HCT116 (cell line): Measurements from ENCODE around the gene RPLP1. TPM values are rescaled to one million over a fixed set of nuclear protein-coding genes. Genes with fewer than 3 reads are reported as not detected.

ENCODE experiments used
- ATAC-seq: fragments of 200-7000 bp; cut with Tn5 transposase; 2 replicates; pipeline ENCODE4 v1.9.1; 2020; ENCODE audit warnings: mild to moderate bottlenecking, moderate library complexity
- Bru-seq: library from RNA; stranded (reverse); fragments of 400-500 nt; gene quantifications from one replicate; lab custom pipeline; 2021; lab: Mats Ljungman, UMichigan
- BruChase-seq, 2 experiments: library from RNA; stranded (reverse); fragments of 400-500 nt; gene quantifications; one replicate each; lab custom pipeline; 2021; lab: Mats Ljungman, UMichigan
- BruUV-seq: library from RNA; stranded (reverse); fragments of 400-500 nt; replicated peaks from 2 replicates; lab custom pipeline; 2021; lab: Mats Ljungman, UMichigan
- CTCF ChIA-PET: fragments of 300-600 bp; sonication (Branson Sonifier 250); formaldehyde crosslinking; loops from one replicate; lab custom pipeline; 2021; ENCODE audit warnings: antibody characterized with exemption; lab: Charles Lee
- POLR2A ChIA-PET: fragments of 300-600, 350-600 bp; sonication (Branson Sonifier 250); formaldehyde crosslinking; loops from one replicate; lab custom pipeline; 2021; ENCODE audit warnings: antibody characterized with exemption; lab: Charles Lee
- RAD21 ChIA-PET, 2 experiments: fragments of 300-600 bp; sonication (Branson Sonifier 250); formaldehyde crosslinking; loops; one replicate each; lab custom pipeline; 2023; ENCODE audit warnings: low total read pairs in 2 of 2; ENCODE audit not compliant: uncharacterized antibody in 2 of 2, unreplicated experiment in 2 of 2, low non-redundant PET in 1 of 2; lab: Charles Lee
- DNase-seq: peaks from one replicate; pipeline ENCODE4 v3.0.0-alpha.2; 2010; ENCODE audit warnings: low read depth, low spot score
- H2AFZ ChIP-seq: fragments of 200-600 bp; shearing (Covaris generic), sonication (generic); 2 replicates; pipeline ENCODE4 v1.6.1; 2017; ENCODE audit warnings: low read depth, mixed run types, mixed read lengths, antibody characterized with exemption, low read length; ENCODE audit not compliant: poor library complexity, severe bottlenecking
- H3K27ac ChIP-seq: 2 replicates; pipeline ENCODE4 v1.5.1; 2012; ENCODE audit warnings: low read depth, low read length
- H3K27me3 ChIP-seq: fragments of 200-600 bp; sonication (generic); 2 replicates; pipeline ENCODE4 v1.6.1; 2016; ENCODE audit warnings: mixed run types, low read length, mixed read lengths; ENCODE audit not compliant: insufficient read depth
- H3K36me3 ChIP-seq, 2 experiments: fragments of 200-500 bp in 1 of 2; fragments of 200-600 bp in 1 of 2; sonication (Bioruptor generic) in 1 of 2; sonication (generic) in 1 of 2; 2 replicates each; pipeline versions ENCODE4 v1.5.1 to v1.6.1; 2014 to 2016; ENCODE audit warnings: low read length in 2 of 2, inconsistent platforms in 1 of 2, mixed read lengths in 1 of 2, mixed run types in 1 of 2; ENCODE audit not compliant: insufficient read depth in 2 of 2, control insufficient read depth in 1 of 2
- H3K4me1 ChIP-seq, 2 experiments: fragments of 200-600 bp in 1 of 2; sonication (generic) in 1 of 2; 2 replicates each; pipeline versions ENCODE4 v1.5.1 to v1.6.1; 2012 to 2017; ENCODE audit warnings: low read length in 2 of 2, inconsistent platforms in 1 of 2, mild to moderate bottlenecking in 1 of 2, mixed read lengths in 1 of 2, mixed run types in 1 of 2, moderate library complexity in 1 of 2; ENCODE audit not compliant: insufficient read depth in 2 of 2, control insufficient read depth in 1 of 2
- H3K4me2 ChIP-seq: fragments of 200-600 bp; sonication (generic); 2 replicates; pipeline ENCODE4 v1.6.1; 2017; ENCODE audit warnings: mixed run types, low read length, mixed read lengths
- H3K4me3 ChIP-seq, 2 experiments: fragments of 200-600 bp in 1 of 2; sonication (generic) in 1 of 2; replicated peaks in 1 of 2; 2 replicates each; pipeline ENCODE4 v1.5.1; 2011 to 2016; ENCODE audit warnings: low read length in 2 of 2, control low read depth in 1 of 2, low read depth in 1 of 2, mild to moderate bottlenecking in 1 of 2, mixed read lengths in 1 of 2, mixed run types in 1 of 2
- H3K79me2 ChIP-seq: fragments of 200-600 bp; sonication (generic); 2 replicates; pipeline ENCODE4 v1.6.1; 2017; ENCODE audit warnings: mild to moderate bottlenecking, mixed run types, low read length, moderate library complexity, mixed read lengths; ENCODE audit not compliant: insufficient read depth
- H3K9ac ChIP-seq: fragments of 200-600 bp; sonication (generic); 2 replicates; pipeline ENCODE4 v1.6.1; 2016; ENCODE audit warnings: low read length, mixed read lengths
- H3K9me2 ChIP-seq: fragments of 200-600 bp; sonication (generic), shearing (Covaris generic); 2 replicates; pipeline ENCODE4 v1.6.1; 2017; ENCODE audit warnings: mixed run types, mild to moderate bottlenecking, moderate library complexity; ENCODE audit not compliant: insufficient read depth
- H3K9me3 ChIP-seq, 2 experiments: fragments of 200-500 bp in 1 of 2; fragments of 200-600 bp in 1 of 2; sonication (Bioruptor generic) in 1 of 2; sonication (generic) in 1 of 2; 2 replicates each; pipeline ENCODE4 v1.6.1; 2014 to 2017; ENCODE audit warnings: low read length in 2 of 2, mixed read lengths in 2 of 2, inconsistent platforms in 1 of 2, low read depth in 1 of 2, mild to moderate bottlenecking in 1 of 2, mixed run types in 1 of 2, moderate library complexity in 1 of 2; ENCODE audit not compliant: control insufficient read depth in 1 of 2, insufficient read depth in 1 of 2
- H4K20me1 ChIP-seq: fragments of 200-600 bp; sonication (generic), shearing (Covaris generic); 2 replicates; pipeline ENCODE4 v1.6.1; 2017; ENCODE audit warnings: mixed run types, mild to moderate bottlenecking, moderate library complexity; ENCODE audit not compliant: insufficient read depth
- ATF3 ChIP-seq: IDR thresholded peaks from 2 replicates; pipeline ENCODE4 v1.6.1; 2012
- CBX3 ChIP-seq: IDR thresholded peaks from 2 replicates; pipeline ENCODE4 v1.6.1; 2012; ENCODE audit warnings: low read depth
- CEBPB ChIP-seq: IDR thresholded peaks from 2 replicates; pipeline ENCODE4 v1.6.1; 2012; ENCODE audit warnings: low read depth
- CTCF ChIP-seq, 3 experiments: fragments of 200-600 bp in 1 of 3; sonication (generic) in 1 of 3; IDR thresholded peaks in 2 of 3; conservative IDR thresholded peaks in 1 of 3; 2 replicates each; pipeline ENCODE4 v1.5.1; 2012 to 2017; ENCODE audit warnings: low read depth in 2 of 3, low read length in 2 of 3, antibody characterized with exemption in 1 of 3, borderline replicate concordance in 1 of 3, control low read depth in 1 of 3, mild to moderate bottlenecking in 1 of 3, mixed read lengths in 1 of 3, mixed run types in 1 of 3, moderate library complexity in 1 of 3; ENCODE audit not compliant: insufficient read depth in 1 of 3
- EGR1 ChIP-seq: IDR thresholded peaks from 2 replicates; pipeline ENCODE4 v1.6.1; 2012; ENCODE audit warnings: low read depth
- ELF1 ChIP-seq: IDR thresholded peaks from 2 replicates; pipeline ENCODE4 v1.6.1; 2012; ENCODE audit warnings: low read depth, borderline replicate concordance
- EZH2 ChIP-seq: fragments of 200-600 bp; sonication (generic); IDR thresholded peaks from 2 replicates; pipeline ENCODE4 v1.6.1; 2017; ENCODE audit warnings: antibody characterized with exemption, mixed run types
- EZH2phosphoT487 ChIP-seq: fragments of 200-600 bp; IDR thresholded peaks from 2 replicates; pipeline ENCODE4 v1.6.1; 2018; ENCODE audit warnings: antibody characterized with exemption, borderline replicate concordance
- POLR2A ChIP-seq: IDR thresholded peaks from 2 replicates; pipeline ENCODE4 v1.7.0; 2011; ENCODE audit warnings: borderline replicate concordance; ENCODE audit not compliant: insufficient read depth, insufficient read length; ENCODE audit errors: extremely low read depth
- POLR2AphosphoS5 ChIP-seq: IDR thresholded peaks from 2 replicates; pipeline ENCODE4 v1.6.1; 2011; ENCODE audit warnings: mild to moderate bottlenecking, low read depth, low read length, moderate library complexity
- RAD21 ChIP-seq: IDR thresholded peaks from 2 replicates; pipeline ENCODE4 v1.6.1; 2012; ENCODE audit warnings: low read depth, mild to moderate bottlenecking
- SIN3A ChIP-seq: IDR thresholded peaks from 2 replicates; pipeline ENCODE4 v1.6.1; 2012; ENCODE audit warnings: low read depth
- SP1 ChIP-seq: IDR thresholded peaks from 2 replicates; pipeline ENCODE4 v1.6.1; 2012; ENCODE audit warnings: low read depth
- YY1 ChIP-seq: IDR thresholded peaks from 2 replicates; pipeline ENCODE4 v1.6.1; 2011; ENCODE audit warnings: low read length, low read depth, moderate library complexity, mild to moderate bottlenecking; ENCODE audit not compliant: insufficient replicate concordance; ENCODE audit errors: extremely low read depth
- ZBTB33 ChIP-seq: IDR thresholded peaks from 2 replicates; pipeline ENCODE4 v1.6.1; 2011; ENCODE audit warnings: mild to moderate bottlenecking, low read length, moderate library complexity; ENCODE audit not compliant: insufficient replicate concordance; ENCODE audit errors: extremely low read depth
- ZFX ChIP-seq: fragments of 450-650 bp; IDR thresholded peaks from 2 replicates; pipeline ENCODE4 v1.6.1; 2017
- ZNF274 ChIP-seq: fragments of 200-500 bp; sonication (Bioruptor generic); IDR thresholded peaks from 2 replicates; pipeline ENCODE4 v1.6.1; 2014; ENCODE audit warnings: mild to moderate bottlenecking, low read depth, low read length, inconsistent platforms
- intact Hi-C: fragments of 100-400 bp; cut with micrococcal nuclease; formaldehyde crosslinking; loops from 2 replicates; pipeline ENCODE4 v1.10.0; 2022
- long read RNA-seq: library from polyadenylated mRNA; unstranded; transcript quantifications from one replicate; pipeline ENCODE4 v2.0.0, GENCODE V29; 2021; ENCODE audit not compliant: unreplicated experiment
- polyA plus RNA-seq: library from polyadenylated mRNA; unstranded; fragments of >200 nt; gene quantifications from 2 replicates; pipeline ENCODE4 v1.2.1, GENCODE V29; 2012; ENCODE audit warnings: missing spikeins
- total RNA-seq: library from RNA; stranded (reverse); gene quantifications from one replicate; pipeline ENCODE4 v1.2.1, GENCODE V29; 2021; ENCODE audit not compliant: unreplicated experiment
- TF ChIP-seq, protein P1 (sequence below): IDR thresholded peaks from 2 replicates; pipeline ENCODE4 v1.6.1; 2012

RPLP1 gene
- total RNA-seq (3,138 TPM), Bru-seq, nascent RNA (percentile 100 among the genes with signal in this experiment), BruChase-seq, experiment 1, labeled RNA remaining after a 6-hour chase (percentile 100 among the genes with signal in this experiment), BruChase-seq, experiment 2, labeled RNA remaining after a 2-hour chase (percentile 100 among the genes with signal in this experiment)
- 3,494 and 5,245 TPM in 2 replicates for polyA plus RNA-seq
- long read RNA-seq, transcript RPLP1-201 (4 exons, 1,197 nt) = major isoform, 1,571 of 2,367 reads
- long read RNA-seq, transcript RPLP1-204 (3 exons, 940 nt) = minor isoform, 77 of 2,367 reads
- long read RNA-seq, transcript RPLP1-202 (3 exons, 445 nt) = minor isoform, 28 of 2,367 reads
- long read RNA-seq, partial matches to known transcripts = 658 of 2,367 reads
- long read RNA-seq, other reads (novel, unspliced or antisense) = 33 of 2,367 reads

DNA sequence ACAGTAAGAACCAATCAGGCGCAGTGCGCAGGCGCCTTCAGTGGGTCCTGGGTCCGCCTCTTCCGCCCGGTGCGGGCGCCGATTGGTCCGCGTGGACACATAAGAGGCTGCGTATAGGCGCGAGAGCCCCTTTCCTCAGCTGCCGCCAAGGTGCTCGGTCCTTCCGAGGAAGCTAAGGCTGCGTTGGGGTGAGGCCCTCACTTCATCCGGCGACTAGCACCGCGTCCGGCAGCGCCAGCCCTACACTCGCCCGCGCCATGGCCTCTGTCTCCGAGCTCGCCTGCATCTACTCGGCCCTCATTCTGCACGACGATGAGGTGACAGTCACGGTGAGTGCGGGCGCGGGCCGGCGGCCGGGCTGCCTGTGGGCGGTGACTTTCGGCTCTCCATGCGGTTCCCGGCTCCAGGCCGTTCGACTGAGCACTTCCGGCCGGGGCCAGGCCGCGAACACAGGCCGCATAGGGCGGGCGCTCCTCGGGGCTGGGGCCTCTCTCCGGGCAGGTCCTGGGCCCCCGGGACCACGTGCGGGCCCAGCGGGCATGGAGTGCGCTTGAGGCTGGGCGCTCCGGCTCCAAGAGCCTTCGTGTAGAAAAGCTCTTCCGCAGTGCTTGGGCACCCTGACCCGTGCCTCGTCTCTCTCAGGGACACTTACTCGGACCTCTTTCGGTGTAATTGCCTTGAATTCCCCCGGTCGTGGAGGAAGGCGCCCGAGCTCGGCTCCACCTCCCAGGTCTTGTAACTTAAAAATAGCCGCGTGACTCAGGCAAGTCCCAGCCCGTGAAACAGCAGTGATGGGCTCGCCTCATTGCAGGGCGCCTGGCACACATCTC is at the start of gene RPLP1:
RPLP1 (plus strand) TSS at position 127 of the 830 bp plus-strand sequence; CDS start at position 258, 131 bp downstream.
- peak within 1 kb of the TSS; percentile 83 for H3K4me2 ChIP-seq
- H3K9me2 ChIP-seq = no peaks in the 10 kb centered on the region
- TF ChIP-seq ZBTB33 = no peak
- TF ChIP-seq POLR2A = peak; percentile 99
- no peak for TF ChIP-seq EZH2phosphoT487
- no peak for TF ChIP-seq CBX3
- peak; percentile 66 for TF ChIP-seq YY1
- no peak for TF ChIP-seq ELF1
- TF ChIP-seq ZFX = peak; percentile 97
- peak; percentile 63 for TF ChIP-seq SP1
- TF ChIP-seq ZNF274 = no peak
- no peak for TF ChIP-seq RAD21
- peak; percentile 80 for TF ChIP-seq SIN3A
- TF ChIP-seq EZH2 = no peak
- TF ChIP-seq CTCF (IDR thresholded peaks at IDR 0.05 in 2 of 3, conservative IDR thresholded peaks at IDR 0.05 in 1 of 3; ENCODE audit: borderline replicate concordance in 1 of 3, insufficient read depth in 1 of 3, low read depth in 2 of 3, low read length in 2 of 3) = no peak
- TF ChIP-seq POLR2AphosphoS5 = peak; percentile 99
- no peak for TF ChIP-seq ATF3
- no peak for TF ChIP-seq EGR1
- TF ChIP-seq CEBPB = no peak
- TF ChIP-seq, protein P1, sequence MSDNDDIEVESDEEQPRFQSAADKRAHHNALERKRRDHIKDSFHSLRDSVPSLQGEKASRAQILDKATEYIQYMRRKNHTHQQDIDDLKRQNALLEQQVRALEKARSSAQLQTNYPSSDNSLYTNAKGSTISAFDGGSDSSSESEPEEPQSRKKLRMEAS = peak; percentile 75
- peaks cover 32 to 48% of the 10 kb centered on the region in 2 experiments for H3K36me3 ChIP-seq
- ChIA-PET POLR2A (interaction anchor here (0.6 to 3.9 kb wide), 9 partner anchors 10 to 406 kb away, joined by 3 to 43 read pairs (median 3); partner anchors contain the start of gene KIF23), CTCF (interaction anchor here (1.6 kb wide), 1 partner anchor 10 kb away, joined by 12 read pairs; no protein-coding TSS in a partner anchor), RAD21 (no interaction called here)
- DNase-seq (peak; percentile 81), ATAC-seq (peak; percentile 85)
- peak within 1 kb of the TSS; percentile 98 for H3K9ac ChIP-seq
- no peaks in the 10 kb centered on the region for H3K27me3 ChIP-seq
- no TSS peak for BruUV-seq
- intact Hi-C loops = no loop called here
- peaks cover 34% of the 10 kb centered on the region for H3K79me2 ChIP-seq
- H4K20me1 ChIP-seq = peaks cover 34% of the 10 kb centered on the region; the same call in 1 of the 2 replicates
- peak within 1 kb of the TSS; percentile 83 for H3K27ac ChIP-seq
- peak within 1 kb of the TSS; percentile 96 to 98 for H3K4me3 ChIP-seq
- peaks cover 9 to 20% of the 10 kb centered on the region in 2 experiments; a peak in 3 of 4 replicates for H3K4me1 ChIP-seq
- no peaks in the 10 kb centered on the region for H3K9me3 ChIP-seq
- H2AFZ ChIP-seq = peak within 1 kb of the TSS; percentile 30
